Endothelial cell of umbilical vein (primary cell): ENCODE measurements around the gene DDX49.

Source experiments
- FOS ChIP-seq: IDR thresholded peaks from 2 replicates; pipeline ENCODE4 v1.6.1; 2011; ENCODE audit warnings: mild to moderate bottlenecking, low read length, moderate library complexity, borderline replicate concordance; ENCODE audit not compliant: insufficient read depth
- TF ChIP-seq, protein P1 (sequence below), 2 donors: IDR thresholded peaks; 1 replicate in 1 of 2; 2 replicates in 1 of 2; pipeline ENCODE4 v1.5.1; 2011; ENCODE audit warnings: low read length in 2 of 2, mild to moderate bottlenecking in 2 of 2, moderate library complexity in 2 of 2, control low read depth in 1 of 2, inconsistent platforms in 1 of 2, low read depth in 1 of 2; ENCODE audit not compliant: insufficient read depth in 1 of 2; ENCODE audit errors: extremely low read depth in 1 of 2

DNA sequence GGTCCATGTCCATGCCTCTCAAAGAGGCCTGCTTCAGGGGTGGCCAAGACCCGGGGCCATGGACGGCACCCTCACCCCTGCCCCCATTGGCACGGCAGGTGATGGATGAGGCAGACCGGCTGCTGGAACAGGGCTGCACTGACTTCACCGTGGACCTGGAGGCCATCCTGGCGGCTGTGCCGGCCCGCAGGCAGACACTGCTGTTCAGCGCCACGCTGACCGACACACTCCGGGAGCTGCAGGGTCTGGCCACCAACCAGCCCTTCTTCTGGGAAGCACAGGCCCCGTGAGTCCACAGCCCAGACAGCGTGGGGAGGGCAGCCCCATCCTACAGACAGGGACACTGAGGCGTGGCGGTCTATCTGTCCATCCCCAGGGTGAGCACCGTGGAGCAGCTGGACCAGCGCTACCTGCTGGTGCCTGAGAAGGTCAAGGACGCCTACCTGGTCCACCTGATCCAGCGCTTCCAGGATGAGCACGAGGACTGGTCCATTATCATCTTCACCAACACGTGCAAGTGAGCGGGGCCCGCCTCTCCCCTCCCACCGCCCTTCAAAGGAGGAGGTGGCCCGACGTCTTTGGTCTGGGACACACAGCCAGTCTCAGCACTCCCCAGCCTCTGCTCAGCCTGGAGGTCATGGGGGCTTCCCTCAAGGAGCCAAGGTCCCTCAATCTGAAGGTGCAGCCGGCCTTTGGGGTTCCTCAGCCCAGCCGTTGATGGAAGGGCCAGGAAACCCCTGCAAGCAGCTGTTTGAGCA is 2.9 kb downstream of the DDX49 start:
- TF ChIP-seq, protein P1, sequence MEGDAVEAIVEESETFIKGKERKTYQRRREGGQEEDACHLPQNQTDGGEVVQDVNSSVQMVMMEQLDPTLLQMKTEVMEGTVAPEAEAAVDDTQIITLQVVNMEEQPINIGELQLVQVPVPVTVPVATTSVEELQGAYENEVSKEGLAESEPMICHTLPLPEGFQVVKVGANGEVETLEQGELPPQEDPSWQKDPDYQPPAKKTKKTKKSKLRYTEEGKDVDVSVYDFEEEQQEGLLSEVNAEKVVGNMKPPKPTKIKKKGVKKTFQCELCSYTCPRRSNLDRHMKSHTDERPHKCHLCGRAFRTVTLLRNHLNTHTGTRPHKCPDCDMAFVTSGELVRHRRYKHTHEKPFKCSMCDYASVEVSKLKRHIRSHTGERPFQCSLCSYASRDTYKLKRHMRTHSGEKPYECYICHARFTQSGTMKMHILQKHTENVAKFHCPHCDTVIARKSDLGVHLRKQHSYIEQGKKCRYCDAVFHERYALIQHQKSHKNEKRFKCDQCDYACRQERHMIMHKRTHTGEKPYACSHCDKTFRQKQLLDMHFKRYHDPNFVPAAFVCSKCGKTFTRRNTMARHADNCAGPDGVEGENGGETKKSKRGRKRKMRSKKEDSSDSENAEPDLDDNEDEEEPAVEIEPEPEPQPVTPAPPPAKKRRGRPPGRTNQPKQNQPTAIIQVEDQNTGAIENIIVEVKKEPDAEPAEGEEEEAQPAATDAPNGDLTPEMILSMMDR (IDR thresholded peaks at IDR 0.05; ENCODE audit: extremely low read depth in 1 of 2, insufficient read depth in 1 of 2, low read depth in 1 of 2, low read length in 2 of 2), result no peak
- no peak for TF ChIP-seq FOS
